PFSK-1 (cell line): ENCODE results near the gene PPP6R1.

Experiments used
- FOXP2 ChIP-seq: optimal IDR thresholded peaks from 2 replicates; pipeline ENCODE3; 2011; ENCODE audit warnings: borderline replicate concordance, control low read depth, inconsistent platforms; ENCODE audit not compliant: insufficient read depth; ENCODE audit errors: extremely low read length, extremely low read depth
- POLR2AphosphoS5 ChIP-seq: IDR thresholded peaks from 2 replicates; pipeline ENCODE4 v1.6.1; 2012; ENCODE audit warnings: low read depth, mild to moderate bottlenecking, control low read depth, low read length, moderate library complexity
- SIN3A ChIP-seq: IDR thresholded peaks from 2 replicates; pipeline ENCODE4 v1.6.1; 2012; ENCODE audit warnings: mild to moderate bottlenecking, low read length, moderate library complexity, borderline replicate concordance; ENCODE audit not compliant: insufficient read depth
- TAF1 ChIP-seq: IDR thresholded peaks from 2 replicates; pipeline ENCODE4 v1.6.1; 2012; ENCODE audit warnings: low read length, control low read depth, borderline replicate concordance; ENCODE audit not compliant: insufficient read depth
- TF ChIP-seq, protein P1 (sequence below), 2 experiments: IDR thresholded peaks; 2 replicates each; pipeline versions ENCODE4 v1.6.1 to v1.8.0; 2011 to 2012; ENCODE audit warnings: low read depth in 2 of 2, low read length in 2 of 2, control low read depth in 1 of 2, inconsistent platforms in 1 of 2, mild to moderate bottlenecking in 1 of 2, moderate library complexity in 1 of 2; ENCODE audit not compliant: insufficient read depth in 1 of 2

PPP6R1 gene

DNA sequence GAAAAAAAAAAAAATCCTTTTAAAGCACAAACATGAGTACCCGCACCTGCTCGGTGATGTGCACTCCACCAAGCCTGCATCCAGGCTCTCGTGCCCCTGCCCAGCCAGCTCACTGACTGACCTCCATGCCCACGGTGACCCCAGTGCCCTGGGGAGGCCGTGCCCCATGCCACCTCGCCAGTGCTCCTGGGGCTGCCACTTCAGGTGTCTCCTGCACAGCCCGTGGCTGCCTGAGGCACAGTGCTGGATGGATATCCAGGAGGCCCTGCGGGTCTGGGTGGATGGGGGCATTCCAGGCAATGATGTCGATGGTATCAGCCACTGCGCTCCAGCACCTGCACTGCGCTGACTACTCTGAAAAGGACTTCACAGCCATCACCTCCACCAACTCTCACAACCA lies 9.0 kb downstream of the PPP6R1 start:
- TF ChIP-seq POLR2AphosphoS5 (no peak), FOXP2 (no peak), SIN3A (no peak), TAF1 (no peak)
- TF ChIP-seq, protein P1, sequence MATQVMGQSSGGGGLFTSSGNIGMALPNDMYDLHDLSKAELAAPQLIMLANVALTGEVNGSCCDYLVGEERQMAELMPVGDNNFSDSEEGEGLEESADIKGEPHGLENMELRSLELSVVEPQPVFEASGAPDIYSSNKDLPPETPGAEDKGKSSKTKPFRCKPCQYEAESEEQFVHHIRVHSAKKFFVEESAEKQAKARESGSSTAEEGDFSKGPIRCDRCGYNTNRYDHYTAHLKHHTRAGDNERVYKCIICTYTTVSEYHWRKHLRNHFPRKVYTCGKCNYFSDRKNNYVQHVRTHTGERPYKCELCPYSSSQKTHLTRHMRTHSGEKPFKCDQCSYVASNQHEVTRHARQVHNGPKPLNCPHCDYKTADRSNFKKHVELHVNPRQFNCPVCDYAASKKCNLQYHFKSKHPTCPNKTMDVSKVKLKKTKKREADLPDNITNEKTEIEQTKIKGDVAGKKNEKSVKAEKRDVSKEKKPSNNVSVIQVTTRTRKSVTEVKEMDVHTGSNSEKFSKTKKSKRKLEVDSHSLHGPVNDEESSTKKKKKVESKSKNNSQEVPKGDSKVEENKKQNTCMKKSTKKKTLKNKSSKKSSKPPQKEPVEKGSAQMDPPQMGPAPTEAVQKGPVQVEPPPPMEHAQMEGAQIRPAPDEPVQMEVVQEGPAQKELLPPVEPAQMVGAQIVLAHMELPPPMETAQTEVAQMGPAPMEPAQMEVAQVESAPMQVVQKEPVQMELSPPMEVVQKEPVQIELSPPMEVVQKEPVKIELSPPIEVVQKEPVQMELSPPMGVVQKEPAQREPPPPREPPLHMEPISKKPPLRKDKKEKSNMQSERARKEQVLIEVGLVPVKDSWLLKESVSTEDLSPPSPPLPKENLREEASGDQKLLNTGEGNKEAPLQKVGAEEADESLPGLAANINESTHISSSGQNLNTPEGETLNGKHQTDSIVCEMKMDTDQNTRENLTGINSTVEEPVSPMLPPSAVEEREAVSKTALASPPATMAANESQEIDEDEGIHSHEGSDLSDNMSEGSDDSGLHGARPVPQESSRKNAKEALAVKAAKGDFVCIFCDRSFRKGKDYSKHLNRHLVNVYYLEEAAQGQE (IDR thresholded peaks at IDR 0.05; ENCODE audit: insufficient read depth in 1 of 2, low read depth in 2 of 2, low read length in 2 of 2): no peak

- no peak for TF ChIP-seq TAF1
- no peak for TF ChIP-seq POLR2AphosphoS5
- TF ChIP-seq SIN3A: no peak
- TF ChIP-seq FOXP2: no peak
- TF ChIP-seq, protein P1 (IDR thresholded peaks at IDR 0.05; ENCODE audit: insufficient read depth in 1 of 2, low read depth in 2 of 2, low read length in 2 of 2): no peak
These were observed 10.1 kb downstream of the PPP6R1 start for GRCh38 chr19:55248704-55249103.

DNA sequence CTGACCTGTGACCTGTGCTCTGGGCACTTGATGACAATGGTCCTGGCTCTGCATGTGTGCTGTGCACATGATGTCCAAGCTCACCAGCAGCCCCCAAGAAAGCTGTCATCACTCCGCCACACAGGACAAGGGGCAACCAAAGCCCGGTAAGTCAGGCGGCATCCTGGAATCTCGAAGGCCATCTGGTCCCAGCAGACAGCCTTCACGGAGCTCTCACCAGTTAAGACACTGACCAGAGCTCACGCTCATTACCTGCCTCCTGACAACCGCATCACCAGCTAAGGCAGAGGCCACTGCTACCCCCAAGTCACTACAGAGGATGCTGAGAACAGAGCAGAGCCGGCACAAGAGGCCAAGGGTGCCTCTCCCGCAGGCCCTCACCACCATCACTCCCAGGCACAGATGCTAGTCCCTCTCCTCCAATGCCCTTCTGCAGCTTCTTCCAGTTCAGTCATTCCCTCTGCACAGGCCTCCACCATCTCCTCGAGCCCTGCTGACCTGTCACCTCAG lies 10.6 kb downstream of the PPP6R1 start:
- TF ChIP-seq FOXP2 (no peak), SIN3A (no peak)

GRCh38 chr19:55247621-55248099 lies 11.2 kb downstream of the PPP6R1 start:
- TF ChIP-seq FOXP2 (peak; percentile 16), SIN3A (no peak; the same call in 1 of the 2 replicates)

DNA sequence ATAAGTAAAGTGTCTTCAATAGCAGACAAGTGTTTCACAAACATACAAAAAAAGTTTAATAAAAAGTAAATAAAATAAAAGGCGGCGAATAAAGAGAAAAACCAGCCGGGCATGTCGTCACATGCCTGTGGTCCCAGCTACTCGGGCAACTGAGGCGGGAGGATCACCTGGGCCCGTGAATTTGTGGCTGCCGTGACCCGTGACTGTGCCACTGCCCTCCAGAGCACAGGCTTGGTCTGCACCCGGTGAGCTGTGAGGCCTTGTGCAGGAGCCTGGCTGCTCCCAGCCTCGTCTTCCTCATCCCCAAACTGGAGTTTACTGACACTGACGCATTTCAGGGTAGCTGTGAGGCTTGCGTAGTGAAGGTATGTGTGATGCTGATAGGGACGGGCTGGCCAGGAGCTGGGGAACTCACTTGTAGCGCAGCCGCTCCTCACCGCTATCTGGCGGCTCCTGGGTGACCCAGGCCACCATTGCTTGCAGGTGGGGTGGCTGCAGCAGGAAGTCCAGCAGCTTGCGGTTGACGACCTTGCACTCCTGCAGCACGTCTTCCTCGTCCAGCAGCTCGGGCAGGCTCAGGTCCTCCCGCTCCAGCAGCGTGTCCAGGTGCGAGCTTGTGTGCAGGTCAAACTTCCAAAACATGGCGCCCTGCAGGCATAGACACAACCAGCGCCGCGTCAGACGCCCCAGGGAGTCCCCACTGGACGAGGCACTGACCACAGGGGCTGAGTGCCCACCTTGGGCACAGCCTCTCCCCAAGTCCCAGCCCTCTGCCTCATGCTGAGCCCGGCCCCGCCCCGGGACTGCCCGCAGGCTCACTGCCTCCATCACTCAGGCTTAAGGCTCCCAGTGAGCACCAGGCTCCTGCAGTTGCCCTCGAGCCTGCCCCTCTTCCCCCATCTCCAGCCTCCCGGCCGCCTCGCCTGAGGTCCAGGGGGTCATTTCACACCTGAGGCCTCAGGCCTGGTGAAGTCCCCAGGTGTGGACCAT lies 12.1 kb downstream of the PPP6R1 start:
- TF ChIP-seq FOXP2: no peak
- no peak for TF ChIP-seq POLR2AphosphoS5
- TF ChIP-seq, protein P1 (IDR thresholded peaks at IDR 0.05; ENCODE audit: insufficient read depth in 1 of 2, low read depth in 2 of 2, low read length in 2 of 2): no peak

DNA sequence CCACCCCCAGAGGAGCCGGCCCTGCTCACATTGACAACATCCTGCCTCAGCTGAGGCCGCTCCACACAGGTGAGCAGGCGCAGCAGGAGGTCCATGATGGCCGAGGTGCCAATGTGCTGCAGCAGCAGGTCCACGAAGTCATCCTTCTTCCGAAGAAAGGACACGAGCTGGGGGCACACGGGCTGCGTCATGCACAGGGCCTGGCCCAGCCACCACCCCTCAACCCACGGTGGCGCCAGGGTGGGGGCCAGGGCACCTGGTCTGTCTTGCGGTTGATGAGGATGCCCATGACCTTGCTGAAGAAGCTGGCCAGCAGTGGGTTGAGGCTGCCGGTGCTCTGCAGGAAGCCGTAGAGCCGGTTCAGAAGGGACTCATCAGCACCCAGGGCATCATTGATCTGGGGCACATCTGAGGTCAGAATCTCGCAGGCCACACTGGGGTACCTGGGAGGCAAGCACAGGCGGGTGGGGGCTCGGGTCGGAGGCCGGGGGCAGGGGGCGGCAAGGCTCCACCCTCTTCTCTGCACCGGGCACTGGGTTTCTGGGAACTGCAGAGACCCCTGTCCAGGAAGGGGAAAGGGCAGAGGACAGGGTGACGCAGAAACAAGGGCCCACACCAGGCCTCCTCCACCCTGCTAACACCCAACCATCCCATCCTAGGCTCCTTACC lies 13.4 kb downstream of the PPP6R1 start:
- TF ChIP-seq SIN3A (no peak), TAF1 (no peak)
- TF ChIP-seq, protein P1 (IDR thresholded peaks at IDR 0.05; ENCODE audit: insufficient read depth in 1 of 2, low read depth in 2 of 2, low read length in 2 of 2): no peak
